HepG2 (cell line): ENCODE data around the gene PTPRB. TPM values are rescaled to one million over a fixed set of nuclear protein-coding genes. Genes with fewer than 3 reads are reported as not detected.

Experiments used
- ATAC-seq: fragments of 200-7000 bp; cut with Tn5 transposase; 3 replicates; pipeline ENCODE4 v1.9.1; 2020; ENCODE audit warnings: mild to moderate bottlenecking, moderate library complexity
- BruUV-seq: library from RNA; stranded (reverse); fragments of 400-500 nt; replicated peaks from 2 replicates; lab custom pipeline; 2021; lab: Mats Ljungman, UMichigan
- CTCF ChIA-PET: fragments of 300-600 bp; formaldehyde crosslinking; extraction: SDS; loops from one replicate; lab custom pipeline; 2021; ENCODE audit warnings: low total read pairs, inconsistent platforms, low intra/inter-chr PET ratio; lab: Yijun Ruan, JAX
- POLR2A ChIA-PET: fragments of 350-600 bp; sonication (Branson Sonifier 250); formaldehyde crosslinking; loops from one replicate; lab custom pipeline; 2020; ENCODE audit warnings: antibody characterized with exemption, inconsistent platforms; lab: Yijun Ruan, JAX
- DNase-seq: peaks from one replicate; pipeline ENCODE4 v3.0.0-alpha.2; 2015; ENCODE audit warnings: low spot score
- FAIRE-seq: peaks from 3 replicates; lab custom pipeline; 2011; peaks lifted over from hg19 to GRCh38; lab: Jason Lieb, UNC
- H2AFZ ChIP-seq: one replicate; pipeline ENCODE4 v1.6.1; 2011; ENCODE audit warnings: low read length, inconsistent platforms
- H3K27ac ChIP-seq: fragments of 300-600 bp; 3 replicates; pipeline ENCODE4 v1.8.0; 2011; ENCODE audit warnings: mixed run types, mild to moderate bottlenecking, mixed read lengths, low read length, inconsistent platforms; ENCODE audit not compliant: insufficient read depth; ENCODE audit errors: extremely low read length
- H3K27me3 ChIP-seq, 2 experiments: fragments of 200-600 bp in 1 of 2; 2 replicates in 1 of 2; 3 replicates in 1 of 2; pipeline versions ENCODE4 v1.6.0 to v1.8.0; 2011; ENCODE audit warnings: low read length in 2 of 2, mild to moderate bottlenecking in 2 of 2, moderate library complexity in 2 of 2, inconsistent platforms in 1 of 2; ENCODE audit not compliant: insufficient read depth in 2 of 2, control insufficient read depth in 1 of 2
- H3K36me3 ChIP-seq, 2 experiments: fragments of 200-600 bp in 1 of 2; replicated peaks in 1 of 2; 2 replicates in 1 of 2; 3 replicates in 1 of 2; pipeline versions ENCODE4 v1.5.1 to v1.8.0; 2011; ENCODE audit warnings: low read length in 2 of 2, inconsistent platforms in 1 of 2; ENCODE audit not compliant: insufficient read depth in 2 of 2, control insufficient read depth in 1 of 2
- H3K4me1 ChIP-seq: 2 replicates; pipeline ENCODE4 v1.5.1; 2012; ENCODE audit warnings: low read length, inconsistent platforms; ENCODE audit not compliant: insufficient read depth
- H3K4me2 ChIP-seq: 2 replicates; pipeline ENCODE4 v1.6.0; 2011; ENCODE audit warnings: low read depth, low read length, inconsistent platforms
- H3K4me3 ChIP-seq, 3 experiments: fragments of 200-600 bp in 1 of 3; sonication (generic), shearing (Covaris generic) in 1 of 3; replicated peaks in 1 of 3; 2 replicates each; pipeline ENCODE4 v1.5.1; 2011 to 2016; ENCODE audit warnings: low read length in 3 of 3, inconsistent platforms in 2 of 3, low read depth in 2 of 3, mild to moderate bottlenecking in 2 of 3, control low read depth in 1 of 3, mixed read lengths in 1 of 3; ENCODE audit not compliant: insufficient read depth in 1 of 3
- H3K79me2 ChIP-seq: one replicate; pipeline ENCODE4 v1.6.1; 2011; ENCODE audit warnings: low read length, inconsistent platforms; ENCODE audit not compliant: insufficient read depth
- H3K9ac ChIP-seq: 2 replicates; pipeline ENCODE4 v1.6.0; 2011; ENCODE audit warnings: mild to moderate bottlenecking, low read depth, low read length, inconsistent platforms; ENCODE audit not compliant: insufficient read depth
- H3K9me3 ChIP-seq: 2 replicates; pipeline ENCODE4 v1.5.1; 2012; ENCODE audit warnings: mild to moderate bottlenecking, low read length
- H4K20me1 ChIP-seq: 2 replicates; pipeline ENCODE4 v1.6.0; 2011; ENCODE audit warnings: inconsistent platforms, mild to moderate bottlenecking, low read length, moderate library complexity; ENCODE audit not compliant: insufficient read depth
- ERF ChIP-seq: IDR thresholded peaks from 2 replicates; pipeline ENCODE4 v1.6.1; 2018; ENCODE audit warnings: missing biosample characterization, missing genetic modification reagents
- MLLT10 ChIP-seq: sonication (generic); formaldehyde crosslinking; IDR thresholded peaks from 2 replicates; pipeline ENCODE4 v1.4.0; 2020; ENCODE audit warnings: missing genetic modification reagents
- RBAK ChIP-seq: sonication (generic); formaldehyde crosslinking; IDR thresholded peaks from 2 replicates; pipeline ENCODE4 v1.5.1; 2020; ENCODE audit warnings: mild to moderate bottlenecking, missing genetic modification reagents
- ZMAT5 ChIP-seq: sonication (generic); formaldehyde crosslinking; IDR thresholded peaks from 2 replicates; pipeline ENCODE4 v1.5.0; 2020; ENCODE audit warnings: mild to moderate bottlenecking, low read depth, missing genetic modification reagents, borderline replicate concordance
- ZNF496 ChIP-seq: sonication (generic); formaldehyde crosslinking; IDR thresholded peaks from 2 replicates; pipeline ENCODE4 v1.8.1; 2023; ENCODE audit warnings: mild to moderate bottlenecking, moderate library complexity, missing genetic modification reagents; ENCODE audit not compliant: insufficient replicate concordance
- ZNF552 ChIP-seq: sonication (generic); formaldehyde crosslinking; IDR thresholded peaks from 2 replicates; pipeline ENCODE4 v1.9.0; 2022; ENCODE audit warnings: missing genetic modification reagents, mild to moderate bottlenecking, borderline replicate concordance
- ZNF629 ChIP-seq: sonication (generic); formaldehyde crosslinking; conservative IDR thresholded peaks from 2 replicates; pipeline ENCODE4 v1.5.0; 2020; ENCODE audit warnings: missing genetic modification reagents
- ZNF720 ChIP-seq: sonication (generic); formaldehyde crosslinking; IDR thresholded peaks from 2 replicates; pipeline ENCODE4 v1.4.0; 2020; ENCODE audit warnings: missing genetic modification reagents
- ZSCAN22 ChIP-seq: sonication (generic); formaldehyde crosslinking; IDR thresholded peaks from 2 replicates; pipeline ENCODE4 v1.4.0; 2020; ENCODE audit warnings: mild to moderate bottlenecking, missing genetic modification reagents
- WGBS: methylation state at CpG from one replicate; pipeline ENCODE4 v1.1.6; 2017; ENCODE audit warnings: low lambda C conversion rate; 5-methylcytosine and 5-hydroxymethylcytosine counted together
- in situ Hi-C: cut with HindIII; loops from 2 replicates; pipeline ENCODE4 v1.10.0; 2017; ENCODE audit warnings: low pct_unique_long_range_greater_than_20kb; ENCODE audit not compliant: extremely low pct_ligation_motif_present
- intact Hi-C: fragments of 100-400 bp; cut with micrococcal nuclease; formaldehyde crosslinking; loops from one replicate; pipeline ENCODE4 v1.10.0; 2022; ENCODE audit not compliant: unreplicated experiment
- polyA plus RNA-seq, 8 experiments: library from polyadenylated mRNA; depleted of rRNA in 3 of 8; stranded (reverse) in 7 of 8; unstranded in 1 of 8; fragments of >200 nt; fragmentation: Illumina TruSeq in 4 of 8; extraction: Trizol in 4 of 8; gene quantifications; 2 replicates each; pipeline versions ENCODE4 v1.2.1 to v1.2.3, GENCODE V29; 2011 to 2016; ENCODE audit warnings: low read depth in 4 of 8, missing spikeins in 1 of 8, mixed read lengths in 1 of 8; ENCODE audit not compliant: insufficient read depth in 1 of 8
- total RNA-seq, 5 experiments: library from RNA; depleted of rRNA; stranded (reverse); fragments of >200 nt; fragmentation: Illumina TruSeq; extraction: Trizol; gene quantifications; 2 replicates each; pipeline ENCODE4 v1.2.3, GENCODE V29; 2016; ENCODE audit warnings: low read depth in 1 of 5
- TF ChIP-seq, protein P1 (sequence below): sonication (generic); formaldehyde crosslinking; IDR thresholded peaks from 2 replicates; pipeline ENCODE4 v1.5.0; 2020; ENCODE audit warnings: mild to moderate bottlenecking, missing genetic modification reagents
- TF ChIP-seq, protein P2 (sequence below): IDR thresholded peaks from 2 replicates; pipeline ENCODE4 v1.6.1; 2016
- TF ChIP-seq, protein P3 (sequence below): sonication (generic); formaldehyde crosslinking; IDR thresholded peaks from 2 replicates; pipeline ENCODE4 v1.8.1; 2022; ENCODE audit warnings: low read depth, mild to moderate bottlenecking, missing genetic modification reagents

The PTPRB gene
- total and polyA plus RNA-seq, 2 of the 13 experiments (the other 11 are each of a cell fraction or from before 2014, with no cell fraction given): 0.02 to 0.07 TPM

- no peak overlapping the region for H2AFZ ChIP-seq
- in situ Hi-C loops (no loop called here), intact Hi-C loops (no loop called here)
- H3K9ac ChIP-seq: no peak overlapping the region
- H3K27ac ChIP-seq: no peak overlapping the region
- ChIA-PET POLR2A (no interaction called here), CTCF (no interaction called here)
- no peaks in the 10 kb centered on the region for H3K36me3 ChIP-seq
- DNase-seq: no peak
- no peak overlapping the region for H3K4me2 ChIP-seq
- peaks cover 5 to 32% of the 10 kb centered on the region in 2 experiments for H3K27me3 ChIP-seq
- H3K79me2 ChIP-seq: no peaks in the 10 kb centered on the region
- no peak for FAIRE-seq
- WGBS: 0% methylated on average over 1 of the region's 1 CpG
- H3K9me3 ChIP-seq: no peaks in the 10 kb centered on the region
- H3K4me3 ChIP-seq: no peak overlapping the region
- H4K20me1 ChIP-seq: no peaks in the 10 kb centered on the region
- BruUV-seq: no TSS peak
- no peak for ATAC-seq
- no peaks in the 10 kb centered on the region for H3K4me1 ChIP-seq
- TF ChIP-seq ZNF629 (CRISPR knock-in tag) (0 out of 2 replicates have a peak, but pooled peaks have one; percentile 35), ZNF720 (no peak), MLLT10 (CRISPR knock-in tag) (no peak), ZMAT5 (CRISPR knock-in tag) (no peak)
- TF ChIP-seq, all 625 proteins: peak for 1
These were observed 29.0 kb downstream of the PTPRB start for GRCh38 chr12:70608184-70608583.

- CTCF ChIA-PET: no interaction called here
- Histone ChIP-seq H3K9me3 (no peaks in the 10 kb centered on the region), H4K20me1 (no peaks in the 10 kb centered on the region), H2AFZ (no peak overlapping the region), H3K27ac (no peak overlapping the region), H3K36me3 (no peaks in the 10 kb centered on the region), H3K9ac (no peak overlapping the region), H3K4me2 (no peak overlapping the region), H3K27me3 (peaks cover 5 to 32% of the 10 kb centered on the region in 2 experiments), H3K4me3 (no peak overlapping the region), H3K79me2 (no peaks in the 10 kb centered on the region), H3K4me1 (no peaks in the 10 kb centered on the region)
- no peak for FAIRE-seq
- no peak for ATAC-seq
- BruUV-seq: no TSS peak
- POLR2A ChIA-PET: no interaction called here
- in situ Hi-C loops (no loop called here), intact Hi-C loops (no loop called here)
- DNase-seq: no peak
- TF ChIP-seq ZNF552 (CRISPR knock-in tag) (no peak), ZNF496 (CRISPR knock-in tag) (no peak), ZSCAN22 (no peak), ERF (no peak), RBAK (CRISPR knock-in tag) (no peak)
- TF ChIP-seq, protein P1, sequence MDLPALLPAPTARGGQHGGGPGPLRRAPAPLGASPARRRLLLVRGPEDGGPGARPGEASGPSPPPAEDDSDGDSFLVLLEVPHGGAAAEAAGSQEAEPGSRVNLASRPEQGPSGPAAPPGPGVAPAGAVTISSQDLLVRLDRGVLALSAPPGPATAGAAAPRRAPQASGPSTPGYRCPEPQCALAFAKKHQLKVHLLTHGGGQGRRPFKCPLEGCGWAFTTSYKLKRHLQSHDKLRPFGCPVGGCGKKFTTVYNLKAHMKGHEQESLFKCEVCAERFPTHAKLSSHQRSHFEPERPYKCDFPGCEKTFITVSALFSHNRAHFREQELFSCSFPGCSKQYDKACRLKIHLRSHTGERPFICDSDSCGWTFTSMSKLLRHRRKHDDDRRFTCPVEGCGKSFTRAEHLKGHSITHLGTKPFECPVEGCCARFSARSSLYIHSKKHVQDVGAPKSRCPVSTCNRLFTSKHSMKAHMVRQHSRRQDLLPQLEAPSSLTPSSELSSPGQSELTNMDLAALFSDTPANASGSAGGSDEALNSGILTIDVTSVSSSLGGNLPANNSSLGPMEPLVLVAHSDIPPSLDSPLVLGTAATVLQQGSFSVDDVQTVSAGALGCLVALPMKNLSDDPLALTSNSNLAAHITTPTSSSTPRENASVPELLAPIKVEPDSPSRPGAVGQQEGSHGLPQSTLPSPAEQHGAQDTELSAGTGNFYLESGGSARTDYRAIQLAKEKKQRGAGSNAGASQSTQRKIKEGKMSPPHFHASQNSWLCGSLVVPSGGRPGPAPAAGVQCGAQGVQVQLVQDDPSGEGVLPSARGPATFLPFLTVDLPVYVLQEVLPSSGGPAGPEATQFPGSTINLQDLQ (CRISPR knock-in tag): no peak
- TF ChIP-seq, protein P2, sequence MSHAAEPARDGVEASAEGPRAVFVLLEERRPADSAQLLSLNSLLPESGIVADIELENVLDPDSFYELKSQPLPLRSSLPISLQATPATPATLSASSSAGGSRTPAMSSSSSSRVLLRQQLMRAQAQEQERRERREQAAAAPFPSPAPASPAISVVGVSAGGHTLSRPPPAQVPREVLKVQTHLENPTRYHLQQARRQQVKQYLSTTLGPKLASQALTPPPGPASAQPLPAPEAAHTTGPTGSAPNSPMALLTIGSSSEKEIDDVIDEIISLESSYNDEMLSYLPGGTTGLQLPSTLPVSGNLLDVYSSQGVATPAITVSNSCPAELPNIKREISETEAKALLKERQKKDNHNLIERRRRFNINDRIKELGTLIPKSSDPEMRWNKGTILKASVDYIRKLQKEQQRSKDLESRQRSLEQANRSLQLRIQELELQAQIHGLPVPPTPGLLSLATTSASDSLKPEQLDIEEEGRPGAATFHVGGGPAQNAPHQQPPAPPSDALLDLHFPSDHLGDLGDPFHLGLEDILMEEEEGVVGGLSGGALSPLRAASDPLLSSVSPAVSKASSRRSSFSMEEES (CRISPR knock-in tag): no peak
- TF ChIP-seq, protein P3, sequence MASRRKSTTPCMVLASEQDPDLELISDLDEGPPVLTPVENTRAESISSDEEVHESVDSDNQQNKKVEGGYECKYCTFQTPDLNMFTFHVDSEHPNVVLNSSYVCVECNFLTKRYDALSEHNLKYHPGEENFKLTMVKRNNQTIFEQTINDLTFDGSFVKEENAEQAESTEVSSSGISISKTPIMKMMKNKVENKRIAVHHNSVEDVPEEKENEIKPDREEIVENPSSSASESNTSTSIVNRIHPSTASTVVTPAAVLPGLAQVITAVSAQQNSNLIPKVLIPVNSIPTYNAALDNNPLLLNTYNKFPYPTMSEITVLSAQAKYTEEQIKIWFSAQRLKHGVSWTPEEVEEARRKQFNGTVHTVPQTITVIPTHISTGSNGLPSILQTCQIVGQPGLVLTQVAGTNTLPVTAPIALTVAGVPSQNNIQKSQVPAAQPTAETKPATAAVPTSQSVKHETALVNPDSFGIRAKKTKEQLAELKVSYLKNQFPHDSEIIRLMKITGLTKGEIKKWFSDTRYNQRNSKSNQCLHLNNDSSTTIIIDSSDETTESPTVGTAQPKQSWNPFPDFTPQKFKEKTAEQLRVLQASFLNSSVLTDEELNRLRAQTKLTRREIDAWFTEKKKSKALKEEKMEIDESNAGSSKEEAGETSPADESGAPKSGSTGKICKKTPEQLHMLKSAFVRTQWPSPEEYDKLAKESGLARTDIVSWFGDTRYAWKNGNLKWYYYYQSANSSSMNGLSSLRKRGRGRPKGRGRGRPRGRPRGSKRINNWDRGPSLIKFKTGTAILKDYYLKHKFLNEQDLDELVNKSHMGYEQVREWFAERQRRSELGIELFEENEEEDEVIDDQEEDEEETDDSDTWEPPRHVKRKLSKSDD (CRISPR knock-in tag): no peak
These were observed 30.1 kb downstream of the PTPRB start for GRCh38 chr12:70607107-70607506.
